ENCODE measurements around the gene PRDX1.
"Not testable (repeated sequence)": the region's sequence is repeated elsewhere in the genome, so short reads cannot be mapped to it uniquely, and the experiment has no call there.

Gene PRDX1

DNA sequence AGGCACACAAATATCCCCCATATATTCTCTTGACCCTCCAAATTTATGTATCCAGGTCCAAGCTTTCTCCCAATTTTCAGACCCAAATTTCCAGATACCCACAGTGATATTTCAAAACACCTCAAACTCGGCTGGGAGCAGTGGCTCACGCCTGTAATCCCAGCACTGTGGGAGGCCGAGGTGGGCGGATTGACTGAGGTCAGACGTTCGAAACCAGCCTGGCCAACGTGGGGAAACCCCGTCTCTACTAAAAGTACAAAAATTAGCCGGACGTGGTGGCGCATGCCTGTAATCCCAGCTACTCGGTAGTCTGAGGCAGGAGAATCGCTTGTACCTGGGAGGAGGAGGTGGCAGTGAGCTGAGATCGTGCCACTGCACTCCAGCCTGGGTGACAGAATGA lies 32.3 kb downstream of the PRDX1 start:
- peak overlapping the region; percentile 9; the same call in 1 of the 2 replicates for H3K4me3 ChIP-seq (ENCODE audit: low read length)
- not testable (repeated sequence) for DNase-seq (ENCODE audit: low read depth, low spot score); H3K27ac ChIP-seq (ENCODE audit: low read length)

DNA sequence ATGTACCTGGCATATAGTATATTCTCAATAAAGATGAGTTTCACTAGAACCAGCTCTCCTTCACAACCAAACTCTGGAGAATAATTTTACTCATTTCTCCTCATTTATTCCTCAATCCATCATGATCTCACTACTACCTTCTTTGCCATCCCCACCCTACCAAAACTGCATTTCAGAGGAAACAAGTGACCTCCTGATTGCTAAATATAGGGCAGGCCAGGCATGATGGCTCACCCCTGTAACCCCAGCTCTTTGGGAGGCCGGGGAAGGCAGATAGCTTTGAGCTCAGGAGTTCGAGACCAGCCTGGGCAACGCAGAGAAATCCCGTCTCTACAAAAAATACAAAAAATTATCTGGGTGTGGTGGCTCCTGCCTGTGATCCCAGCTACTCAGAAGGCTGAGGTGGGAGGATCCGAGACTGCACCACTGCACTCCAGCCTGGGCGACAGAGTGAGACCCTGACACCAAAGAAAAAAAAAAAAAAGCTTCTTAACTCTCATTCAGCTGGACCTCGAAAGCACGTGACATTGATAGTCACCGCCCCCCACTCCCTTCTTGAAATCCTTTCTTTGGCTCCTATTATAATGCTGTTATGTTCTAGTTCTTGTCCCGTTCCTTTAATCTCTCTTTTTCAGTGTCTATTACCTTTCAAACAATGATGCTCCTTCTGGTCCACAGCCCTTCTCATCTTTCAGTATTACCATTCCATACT lies 32.9 kb downstream of the PRDX1 start:
- no peaks in the 10 kb centered on the region for H3K36me3 ChIP-seq (ENCODE audit: control insufficient read depth, insufficient read depth, low read length)
- H3K4me3 ChIP-seq (ENCODE audit: low read length) = no peak overlapping the region
- WGBS (ENCODE audit: insufficient coverage, insufficient read length) = no CpG with 5 or more reads among the region's 10 CpGs
- no peaks in the 10 kb centered on the region for H3K27me3 ChIP-seq (ENCODE audit: control insufficient read depth, insufficient read depth, low read length)
- H3K4me1 ChIP-seq (ENCODE audit: control insufficient read depth, insufficient read depth, low read length) = 0 out of 2 replicates have a peak, but pooled peaks cover 1% of the 10 kb centered on the region
- H3K9me3 ChIP-seq (ENCODE audit: control insufficient read depth, insufficient read depth, low read length) = no peaks in the 10 kb centered on the region
- H3K27ac ChIP-seq (ENCODE audit: low read length) = no peak overlapping the region
- no peak for DNase-seq (ENCODE audit: low read depth, low spot score)

More for the DNA sequence above, 32.3 kb downstream of the PRDX1 start:
- WGBS (ENCODE audit: insufficient coverage, insufficient read length) = no CpG with 5 or more reads among the region's 14 CpGs
- H3K4me1 ChIP-seq (ENCODE audit: control insufficient read depth, insufficient read depth, low read length); H3K27me3 ChIP-seq (ENCODE audit: control insufficient read depth, insufficient read depth, low read length); H3K36me3 ChIP-seq (ENCODE audit: control insufficient read depth, insufficient read depth, low read length); H3K9me3 ChIP-seq (ENCODE audit: control insufficient read depth, insufficient read depth, low read length): not testable (repeated sequence)

DNA sequence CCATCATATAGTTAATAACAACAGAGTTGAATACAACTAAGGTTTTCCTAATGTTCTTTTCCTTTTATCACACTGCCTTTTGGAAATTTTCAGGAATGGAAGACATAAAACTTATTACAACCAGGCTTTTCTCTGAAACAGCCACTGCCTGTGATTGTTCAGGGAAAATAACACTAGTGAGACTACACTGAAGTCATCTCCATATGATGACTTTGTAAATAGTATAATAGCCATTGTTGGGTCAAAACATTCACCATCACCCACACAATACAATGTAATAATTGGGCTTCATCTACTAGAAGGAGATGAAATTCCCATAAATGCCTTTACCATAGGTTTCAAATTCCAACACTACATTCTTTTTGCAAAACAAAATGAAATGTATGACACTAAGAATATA lies 35.7 kb downstream of the PRDX1 start:
- Histone ChIP-seq H3K27ac (ENCODE audit: low read length) (no peak overlapping the region), H3K27me3 (ENCODE audit: control insufficient read depth, insufficient read depth, low read length) (no peaks in the 10 kb centered on the region), H3K36me3 (ENCODE audit: control insufficient read depth, insufficient read depth, low read length) (no peaks in the 10 kb centered on the region), H3K4me1 (ENCODE audit: control insufficient read depth, insufficient read depth, low read length) (no peaks in the 10 kb centered on the region), H3K9me3 (ENCODE audit: control insufficient read depth, insufficient read depth, low read length) (no peaks in the 10 kb centered on the region), H3K4me3 (ENCODE audit: low read length) (no peak overlapping the region)
- no peak for DNase-seq (ENCODE audit: low read depth, low spot score)

DNA sequence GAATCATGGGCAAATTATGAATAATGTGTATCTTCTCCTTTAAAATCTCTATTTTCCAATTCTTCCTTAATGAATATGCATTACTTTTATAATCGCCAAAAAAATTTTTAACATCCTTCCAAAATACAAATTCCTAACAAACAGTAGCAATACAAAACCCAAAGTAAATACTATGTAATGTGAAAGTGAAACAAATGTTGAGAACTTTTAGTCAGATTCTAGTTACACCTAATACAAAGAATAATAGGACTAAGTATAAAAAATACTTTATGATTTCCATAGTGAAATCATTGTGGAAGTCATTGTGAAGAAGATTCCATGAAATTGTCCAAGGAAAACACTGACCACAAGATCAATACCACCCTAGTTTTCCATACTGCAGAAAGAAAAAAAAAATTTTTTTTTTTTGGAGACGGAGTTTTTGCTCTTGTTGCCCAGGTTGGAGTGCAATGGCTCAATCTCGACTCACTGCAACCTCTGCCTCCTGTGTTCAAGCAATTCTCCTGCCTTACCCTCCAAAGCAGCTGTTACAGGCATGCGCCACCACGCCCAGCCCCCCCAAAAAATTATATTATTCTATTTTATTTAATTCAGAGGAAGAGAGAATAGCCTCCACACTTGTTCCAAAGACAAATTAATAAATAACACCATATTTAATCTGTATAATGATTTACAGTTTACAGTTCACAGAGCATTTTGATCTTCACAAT lies 42.5 kb downstream of the PRDX1 start:
- 100% methylated on average over 1 of the region's 5 CpGs for WGBS (ENCODE audit: insufficient coverage, insufficient read length)
- H3K27ac ChIP-seq (ENCODE audit: low read length) = no peak overlapping the region
- no peaks in the 10 kb centered on the region for H3K4me1 ChIP-seq (ENCODE audit: control insufficient read depth, insufficient read depth, low read length)
- H3K36me3 ChIP-seq (ENCODE audit: control insufficient read depth, insufficient read depth, low read length) = no peaks in the 10 kb centered on the region
- H3K27me3 ChIP-seq (ENCODE audit: control insufficient read depth, insufficient read depth, low read length) = no peaks in the 10 kb centered on the region
- H3K4me3 ChIP-seq (ENCODE audit: low read length) = no peak overlapping the region
- DNase-seq (ENCODE audit: low read depth, low spot score) = no peak
- H3K9me3 ChIP-seq (ENCODE audit: control insufficient read depth, insufficient read depth, low read length) = no peaks in the 10 kb centered on the region

DNA sequence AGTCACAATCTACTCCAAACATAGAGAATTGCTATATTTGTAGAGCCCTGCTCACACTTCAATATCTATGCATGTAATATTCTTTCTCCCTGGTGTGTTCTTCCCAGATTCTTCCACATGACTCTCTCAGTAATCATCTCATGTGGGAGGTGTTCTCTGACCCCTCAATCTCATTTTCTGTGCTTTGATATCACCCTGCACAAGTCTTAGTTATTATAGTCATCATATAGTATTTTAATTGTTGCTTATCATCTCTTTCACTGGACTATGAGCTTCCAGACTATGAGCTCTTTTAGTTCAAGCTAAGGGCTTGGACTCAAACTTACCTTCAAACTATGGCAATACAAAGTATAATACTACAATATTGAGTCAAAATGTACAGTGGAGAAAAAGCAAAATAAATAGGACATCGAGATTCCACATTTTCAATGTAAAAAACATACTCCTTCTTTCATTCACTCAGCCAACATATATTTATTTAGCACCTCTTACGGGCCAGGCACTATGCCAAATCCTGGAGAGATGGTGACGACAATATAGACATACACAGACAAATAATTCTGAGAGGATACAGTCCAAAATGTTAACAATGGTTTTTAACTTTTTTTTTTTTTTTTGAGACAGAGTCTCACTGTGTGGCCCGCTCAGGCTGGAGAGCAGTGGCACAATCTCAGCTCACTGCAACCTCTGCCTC lies 43.4 kb downstream of the PRDX1 start:
- no CpG with 5 or more reads among the region's 4 CpGs for WGBS (ENCODE audit: insufficient coverage, insufficient read length)
- Histone ChIP-seq H3K4me1 (ENCODE audit: control insufficient read depth, insufficient read depth, low read length) (no peaks in the 10 kb centered on the region), H3K27me3 (ENCODE audit: control insufficient read depth, insufficient read depth, low read length) (no peaks in the 10 kb centered on the region), H3K9me3 (ENCODE audit: control insufficient read depth, insufficient read depth, low read length) (no peaks in the 10 kb centered on the region), H3K4me3 (ENCODE audit: low read length) (no peak overlapping the region), H3K36me3 (ENCODE audit: control insufficient read depth, insufficient read depth, low read length) (no peaks in the 10 kb centered on the region), H3K27ac (ENCODE audit: low read length) (no peak overlapping the region)
- DNase-seq (ENCODE audit: low read depth, low spot score) = no peak

DNA sequence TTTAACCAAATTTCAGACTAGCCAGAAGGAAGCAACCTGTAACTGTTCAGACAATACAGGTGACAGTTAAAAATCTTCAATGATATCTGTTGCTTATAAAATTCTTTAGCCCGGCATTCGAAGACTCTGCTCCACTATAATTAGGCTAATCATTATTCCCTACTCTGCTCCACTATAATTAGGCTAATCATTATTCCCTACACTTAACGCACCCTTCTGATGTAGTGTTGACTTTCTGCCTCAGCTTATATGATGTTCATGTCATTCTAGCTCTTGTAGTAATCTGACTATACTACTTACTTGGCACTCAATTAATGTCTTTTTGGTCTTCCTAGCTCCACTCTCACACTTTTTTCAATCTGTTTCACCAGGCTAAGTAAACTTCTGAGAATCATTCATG lies 44.0 kb downstream of the PRDX1 start:
- H3K4me1 ChIP-seq (ENCODE audit: control insufficient read depth, insufficient read depth, low read length) = no peaks in the 10 kb centered on the region
- no peaks in the 10 kb centered on the region for H3K27me3 ChIP-seq (ENCODE audit: control insufficient read depth, insufficient read depth, low read length)
- no peak overlapping the region for H3K4me3 ChIP-seq (ENCODE audit: low read length)
- no peak overlapping the region for H3K27ac ChIP-seq (ENCODE audit: low read length)
- no peaks in the 10 kb centered on the region for H3K9me3 ChIP-seq (ENCODE audit: control insufficient read depth, insufficient read depth, low read length)
- no peak for DNase-seq (ENCODE audit: low read depth, low spot score)
- no peaks in the 10 kb centered on the region for H3K36me3 ChIP-seq (ENCODE audit: control insufficient read depth, insufficient read depth, low read length)
- no CpG with 5 or more reads among the region's 3 CpGs for WGBS (ENCODE audit: insufficient coverage, insufficient read length)

DNA sequence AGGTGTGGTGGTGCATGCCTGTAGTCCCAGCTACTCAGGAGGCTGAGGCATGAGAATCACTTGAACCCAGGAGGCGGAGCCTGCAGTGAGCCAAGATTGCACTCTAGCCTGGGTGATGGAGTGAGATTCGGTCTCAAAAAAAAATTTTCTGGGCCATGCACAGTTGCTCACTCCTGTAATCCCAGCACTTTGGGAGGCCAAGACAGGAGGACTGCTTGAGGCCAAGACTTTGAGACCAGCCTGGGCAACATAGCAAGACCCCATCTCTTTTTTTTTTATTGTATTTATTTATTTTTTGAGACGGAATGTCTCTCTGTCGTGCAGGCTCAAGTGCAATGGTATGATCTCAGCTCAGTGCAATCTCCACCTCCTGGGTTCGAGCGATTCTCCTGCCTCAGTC lies 47.5 kb downstream of the PRDX1 start:
- DNase-seq (ENCODE audit: low read depth, low spot score); H3K36me3 ChIP-seq (ENCODE audit: control insufficient read depth, insufficient read depth, low read length); H3K4me3 ChIP-seq (ENCODE audit: low read length); H3K9me3 ChIP-seq (ENCODE audit: control insufficient read depth, insufficient read depth, low read length); H3K27ac ChIP-seq (ENCODE audit: low read length); H3K27me3 ChIP-seq (ENCODE audit: control insufficient read depth, insufficient read depth, low read length); H3K4me1 ChIP-seq (ENCODE audit: control insufficient read depth, insufficient read depth, low read length): not testable (repeated sequence)
- WGBS (ENCODE audit: insufficient coverage, insufficient read length) = no CpG with 5 or more reads among the region's 6 CpGs

DNA sequence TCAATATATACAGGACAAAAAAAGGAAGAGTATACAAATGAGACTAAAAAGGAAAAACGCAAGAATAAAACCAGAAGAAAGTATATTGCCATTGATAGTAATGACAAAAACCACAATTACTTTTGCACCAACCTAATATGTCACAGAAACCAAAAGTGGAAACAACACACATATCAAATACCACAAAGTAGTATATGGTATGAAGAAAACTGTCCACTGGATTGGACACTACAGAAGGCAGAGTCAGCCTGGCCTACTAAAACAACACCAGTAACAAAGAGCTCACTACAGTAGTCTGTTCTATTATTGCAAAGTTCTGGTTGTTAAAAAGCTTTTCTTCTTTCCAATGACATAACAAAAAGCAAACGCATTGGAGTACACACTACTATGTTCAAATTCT lies 48.4 kb downstream of the PRDX1 start:
- Histone ChIP-seq H3K27me3 (ENCODE audit: control insufficient read depth, insufficient read depth, low read length) (no peaks in the 10 kb centered on the region), H3K9me3 (ENCODE audit: control insufficient read depth, insufficient read depth, low read length) (no peaks in the 10 kb centered on the region), H3K4me1 (ENCODE audit: control insufficient read depth, insufficient read depth, low read length) (no peaks in the 10 kb centered on the region), H3K27ac (ENCODE audit: low read length) (no peak overlapping the region), H3K36me3 (ENCODE audit: control insufficient read depth, insufficient read depth, low read length) (no peaks in the 10 kb centered on the region), H3K4me3 (ENCODE audit: low read length) (no peak overlapping the region)
- no peak for DNase-seq (ENCODE audit: low read depth, low spot score)
- WGBS (ENCODE audit: insufficient coverage, insufficient read length) = no CpG with 5 or more reads among the region's 2 CpGs

DNA sequence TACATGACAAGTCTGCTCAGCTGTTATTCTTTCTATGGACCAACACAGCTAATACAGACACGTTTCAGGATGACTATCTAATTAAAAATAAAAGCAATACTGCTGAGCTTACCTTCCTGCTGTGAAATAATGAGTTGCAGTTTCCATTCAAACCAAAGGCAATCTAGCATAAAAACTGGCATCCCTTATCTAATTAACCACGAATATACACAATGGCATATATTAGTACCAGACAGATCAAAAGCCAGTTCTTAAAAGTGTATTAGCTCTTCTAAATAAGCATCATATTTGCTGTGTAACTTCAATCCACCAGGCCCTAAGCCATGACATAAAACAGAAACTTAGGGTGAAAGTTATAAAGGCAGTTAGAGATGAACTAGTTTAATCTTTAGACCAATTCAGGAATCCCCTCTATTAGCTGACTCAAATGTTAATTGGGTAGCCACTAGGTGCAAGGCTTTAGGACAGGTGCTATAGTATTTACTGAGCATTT lies 51.3 kb downstream of the PRDX1 start:
- no peaks in the 10 kb centered on the region for H3K4me1 ChIP-seq (ENCODE audit: control insufficient read depth, insufficient read depth, low read length)
- no peaks in the 10 kb centered on the region for H3K9me3 ChIP-seq (ENCODE audit: control insufficient read depth, insufficient read depth, low read length)
- no CpG with 5 or more reads among the region's 2 CpGs for WGBS (ENCODE audit: insufficient coverage, insufficient read length)
- no peaks in the 10 kb centered on the region for H3K36me3 ChIP-seq (ENCODE audit: control insufficient read depth, insufficient read depth, low read length)
- H3K27me3 ChIP-seq (ENCODE audit: control insufficient read depth, insufficient read depth, low read length) = no peaks in the 10 kb centered on the region
- no peak overlapping the region for H3K4me3 ChIP-seq (ENCODE audit: low read length)
- H3K27ac ChIP-seq (ENCODE audit: low read length) = no peak overlapping the region
- DNase-seq (ENCODE audit: low read depth, low spot score) = no peak

DNA sequence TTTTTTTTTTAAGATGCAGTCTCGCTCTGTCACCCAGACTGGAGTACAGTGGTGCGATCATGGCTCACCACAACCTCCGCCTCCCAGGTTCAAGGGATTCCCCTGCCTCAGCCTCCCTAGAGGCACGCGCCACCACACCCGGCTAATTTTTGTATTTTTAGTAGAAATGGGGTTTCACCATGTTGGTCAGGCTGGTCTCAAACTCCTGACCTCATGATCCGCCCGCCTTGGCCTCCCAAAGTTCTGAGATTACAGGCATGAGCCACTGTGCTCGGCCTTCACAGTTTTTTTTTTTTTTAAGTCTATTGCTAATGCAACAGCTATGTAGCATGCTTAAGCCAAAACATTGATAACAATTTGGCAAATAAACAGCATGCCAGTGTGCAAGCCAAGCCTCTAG lies 54.3 kb downstream of the PRDX1 start:
- not testable (repeated sequence) for H3K4me3 ChIP-seq (ENCODE audit: low read length); DNase-seq (ENCODE audit: low read depth, low spot score); H3K27ac ChIP-seq (ENCODE audit: low read length); H3K9me3 ChIP-seq (ENCODE audit: control insufficient read depth, insufficient read depth, low read length); H3K27me3 ChIP-seq (ENCODE audit: control insufficient read depth, insufficient read depth, low read length); H3K36me3 ChIP-seq (ENCODE audit: control insufficient read depth, insufficient read depth, low read length); H3K4me1 ChIP-seq (ENCODE audit: control insufficient read depth, insufficient read depth, low read length)
- no CpG with 5 or more reads among the region's 9 CpGs for WGBS (ENCODE audit: insufficient coverage, insufficient read length)

Measured in iPS DF 6.9 (cell line).